COR-L47 (cell line): ENCODE results near the gene NANOS3.
"Not testable (repeated sequence)": the region's sequence is repeated elsewhere in the genome, so short reads cannot be mapped to it uniquely, and the experiment has no call there.

ENCODE experiments used
- DNase-seq: peaks from one replicate; lab custom pipeline; 2025; lab: John Stamatoyannopoulos, UW

NANOS3 gene

GRCh38 chr19:13920940-13921747 lies 44.2 kb downstream of the NANOS3 start:
- DNase-seq: no peak

GRCh38 chr19:13922118-13922517 lies 45.2 kb downstream of the NANOS3 start:
- DNase-seq: not testable (repeated sequence)

- no peak for DNase-seq
These were observed 46.5 kb downstream of the NANOS3 start for GRCh38 chr19:13923194-13923987.

DNA sequence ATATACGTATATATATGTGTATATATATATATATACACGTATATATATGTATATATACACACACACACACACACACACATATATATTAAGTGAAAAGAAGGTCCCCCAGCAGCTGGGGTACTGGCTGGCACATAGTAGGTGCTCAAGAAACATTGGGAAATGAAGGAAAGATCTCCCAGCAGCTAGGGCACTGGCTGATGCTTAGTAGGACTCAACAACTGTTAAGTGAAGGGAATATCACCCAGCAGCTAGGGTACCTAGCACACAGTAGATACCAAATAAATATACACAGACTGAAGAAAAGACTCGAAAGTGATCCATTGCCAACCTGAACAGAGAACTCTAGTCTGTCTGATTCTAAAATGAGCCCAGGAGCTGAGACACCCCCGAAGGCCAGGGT lies 49.1 kb downstream of the NANOS3 start:
- DNase-seq: no peak

DNA sequence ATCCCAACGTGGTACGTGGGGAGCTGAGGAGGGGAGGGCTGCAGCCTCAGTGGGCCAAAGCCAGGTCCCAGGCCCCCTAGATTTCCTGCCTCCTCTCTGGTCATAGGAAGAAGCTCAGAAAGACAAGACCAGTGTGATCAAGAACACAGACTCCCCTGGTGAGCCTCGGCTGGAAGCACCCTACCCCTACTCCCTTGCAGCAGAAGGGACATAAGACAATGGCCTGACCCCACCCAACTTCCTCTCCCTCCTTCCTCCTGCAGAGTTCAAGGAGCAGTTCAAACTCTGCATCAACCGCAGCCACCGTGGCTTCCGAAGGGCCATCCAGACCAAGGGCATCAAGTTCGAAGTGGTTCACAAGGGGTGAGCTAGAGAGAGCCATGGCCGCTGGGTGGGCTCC lies 49.8 kb downstream of the NANOS3 start:
- no peak for DNase-seq

DNA sequence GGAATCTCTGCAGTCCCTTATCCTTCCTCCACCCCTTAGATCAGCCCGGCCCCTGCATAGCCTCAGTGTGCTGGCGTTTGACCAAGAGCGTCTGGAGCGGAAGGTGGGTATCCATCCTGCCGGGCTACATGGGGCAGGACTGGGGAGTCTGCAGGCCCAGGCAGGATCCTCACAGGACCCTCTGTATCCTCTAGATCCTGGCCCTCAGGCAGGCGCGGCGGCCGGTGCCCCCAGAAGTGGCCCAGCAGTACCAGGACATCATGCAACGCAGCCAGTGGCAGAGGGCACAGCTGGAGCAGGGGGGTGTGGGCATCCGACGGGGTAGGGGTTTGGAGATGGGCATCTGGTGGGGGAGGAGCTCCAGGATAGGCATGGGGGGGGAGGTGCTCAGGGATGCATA lies 52.4 kb downstream of the NANOS3 start:
- DNase-seq: no peak

DNA sequence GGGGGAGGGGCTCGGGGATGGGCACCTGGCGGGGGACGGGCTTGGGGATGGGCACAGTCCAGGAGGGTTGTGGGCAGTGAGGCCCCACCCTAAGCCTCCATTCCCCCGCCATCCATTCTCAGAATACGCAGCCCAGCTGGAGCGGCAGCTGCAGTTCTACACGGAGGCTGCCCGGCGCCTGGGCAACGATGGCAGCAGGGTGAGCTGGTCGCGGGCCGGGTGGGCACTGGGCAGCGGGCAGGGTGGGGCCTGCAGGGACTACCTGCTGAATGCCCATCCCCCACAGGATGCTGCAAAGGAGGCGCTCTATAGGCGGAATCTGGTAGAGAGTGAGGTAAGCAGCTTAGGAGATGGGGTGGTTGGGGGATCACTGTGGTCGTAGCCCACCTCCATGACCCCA lies 53.0 kb downstream of the NANOS3 start:
- DNase-seq: no peak
